Panc1 (cell line): ENCODE data around the gene OTOA. TPM values are rescaled to one million over a fixed set of nuclear protein-coding genes. Genes with fewer than 3 reads are reported as not detected.
"Not testable (repeated sequence)": the region's sequence is repeated elsewhere in the genome, so short reads cannot be mapped to it uniquely, and the experiment has no call there.

Experiments
- ATAC-seq: fragments of 200-7000 bp; cut with Tn5 transposase; 2 replicates; pipeline ENCODE4 v1.9.1; 2020; ENCODE audit warnings: mild to moderate bottlenecking, moderate library complexity
- BruUV-seq: library from RNA; stranded (reverse); fragments of 400-500 nt; replicated peaks from 2 replicates; lab custom pipeline; 2021; lab: Mats Ljungman, UMichigan
- CTCF ChIA-PET: fragments of 300-600 bp; sonication (Branson Sonifier 250); formaldehyde crosslinking; loops from one replicate; lab custom pipeline; 2022; ENCODE audit warnings: antibody characterized with exemption; lab: Charles Lee
- POLR2A ChIA-PET: fragments of 300-600 bp; sonication (Branson Sonifier 250); formaldehyde crosslinking; loops from one replicate; lab custom pipeline; 2022; ENCODE audit warnings: antibody characterized with exemption; lab: Charles Lee
- DNase-seq: peaks from one replicate; pipeline ENCODE4 v3.0.0-alpha.2; 2010; ENCODE audit warnings: low read depth, low spot score
- H3K27ac ChIP-seq: 2 replicates; pipeline ENCODE4 v1.5.1; 2011; ENCODE audit warnings: mild to moderate bottlenecking, low read length, inconsistent platforms
- H3K27me3 ChIP-seq: fragments of 200-500 bp; sonication (Bioruptor generic); 2 replicates; pipeline ENCODE4 v1.6.0; 2014; ENCODE audit warnings: low read length, inconsistent platforms; ENCODE audit not compliant: control insufficient read depth, insufficient read depth
- H3K36me3 ChIP-seq: fragments of 200-500 bp; sonication (Bioruptor generic); 2 replicates; pipeline ENCODE4 v1.5.1; 2014; ENCODE audit warnings: inconsistent platforms, mild to moderate bottlenecking, low read length, moderate library complexity; ENCODE audit not compliant: control insufficient read depth, insufficient read depth
- H3K4me1 ChIP-seq: 2 replicates; pipeline ENCODE4 v1.5.1; 2011; ENCODE audit warnings: inconsistent platforms, mild to moderate bottlenecking, low read length, moderate library complexity; ENCODE audit not compliant: control insufficient read depth, insufficient read depth
- H3K4me3 ChIP-seq, 2 experiments: 2 replicates each; pipeline ENCODE4 v1.5.1; 2011 to 2012; ENCODE audit warnings: low read depth in 2 of 2, low read length in 2 of 2, mild to moderate bottlenecking in 2 of 2, inconsistent platforms in 1 of 2, moderate library complexity in 1 of 2
- H3K9me3 ChIP-seq: fragments of 200-500 bp; sonication (Bioruptor generic); 2 replicates; pipeline ENCODE4 v1.5.1; 2014; ENCODE audit warnings: low read depth, mild to moderate bottlenecking, inconsistent platforms, low read length, moderate library complexity; ENCODE audit not compliant: control insufficient read depth, insufficient read depth
- POLR2AphosphoS5 ChIP-seq: IDR thresholded peaks from 2 replicates; pipeline ENCODE4 v1.6.1; 2012; ENCODE audit warnings: mild to moderate bottlenecking, low read depth, low read length, moderate library complexity
- SIN3A ChIP-seq: IDR thresholded peaks from 2 replicates; pipeline ENCODE4 v1.6.1; 2012; ENCODE audit warnings: low read depth, mild to moderate bottlenecking, low read length, moderate library complexity, borderline replicate concordance; ENCODE audit not compliant: insufficient read depth
- TCF7L2 ChIP-seq: IDR thresholded peaks from 2 replicates; pipeline ENCODE4 v1.6.1; 2011; ENCODE audit warnings: mild to moderate bottlenecking, low read depth, low read length, inconsistent platforms
- in situ Hi-C: cut with HindIII; loops from 2 replicates; pipeline ENCODE4 v1.10.0; 2016; ENCODE audit warnings: low sequenced_read_pairs, low pct_unique_long_range_greater_than_20kb
- intact Hi-C: fragments of 100-400 bp; cut with micrococcal nuclease; formaldehyde crosslinking; loops from one replicate; pipeline ENCODE4 v1.10.0; 2022; ENCODE audit not compliant: unreplicated experiment
- total RNA-seq: library from RNA; stranded (reverse); gene quantifications from one replicate; pipeline ENCODE4 v1.2.1, GENCODE V29; 2021; ENCODE audit not compliant: unreplicated experiment
- TF ChIP-seq, protein P1 (sequence below), 2 experiments: IDR thresholded peaks; 2 replicates each; pipeline ENCODE4 v1.6.1; 2011 to 2012; ENCODE audit warnings: low read depth in 2 of 2, control low read depth in 1 of 2, low read length in 1 of 2, mild to moderate bottlenecking in 1 of 2, moderate library complexity in 1 of 2; ENCODE audit not compliant: insufficient read depth in 1 of 2
- TF ChIP-seq, protein P2 (sequence below): fragments of 450-650 bp; IDR thresholded peaks from 2 replicates; pipeline ENCODE4 v1.5.1; 2017; ENCODE audit warnings: mild to moderate bottlenecking

Gene OTOA
- total RNA-seq, 1 experiment from 2014 or later = not detected

DNA sequence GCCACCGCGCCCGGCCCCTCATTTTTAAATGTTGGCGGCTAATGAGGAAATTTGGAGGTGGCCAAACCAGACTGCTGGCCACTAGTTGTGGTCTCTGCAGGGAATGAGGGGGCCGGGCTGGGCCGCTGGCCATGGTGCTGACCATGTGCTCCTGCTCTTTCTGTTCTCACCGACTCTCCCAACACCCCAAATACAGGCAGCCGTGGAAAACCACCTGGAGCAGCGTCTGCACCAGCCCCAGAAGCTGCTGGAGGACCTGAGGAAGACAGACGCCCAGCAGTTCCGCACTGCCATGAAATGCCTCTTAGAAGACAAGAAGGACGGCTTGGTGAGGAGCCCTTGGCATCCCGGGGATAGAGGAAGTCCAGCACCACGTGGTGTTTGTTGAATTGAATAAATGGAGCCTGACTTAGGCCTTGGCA, 21.3 kb downstream of the OTOA start:
- Histone ChIP-seq H3K27me3 (peaks cover 7% of the 10 kb centered on the region; the same call in 1 of the 2 replicates), H3K4me1 (no peaks in the 10 kb centered on the region), H3K36me3 (no peaks in the 10 kb centered on the region), H3K27ac (no peak overlapping the region), H3K4me3 (no peak overlapping the region), H3K9me3 (no peaks in the 10 kb centered on the region)
- ATAC-seq (no peak), DNase-seq (no peak)
- ChIA-PET CTCF (no interaction called here), POLR2A (no interaction called here)
- in situ Hi-C loops (no loop called here), intact Hi-C loops (no loop called here)
- TF ChIP-seq, protein P1, sequence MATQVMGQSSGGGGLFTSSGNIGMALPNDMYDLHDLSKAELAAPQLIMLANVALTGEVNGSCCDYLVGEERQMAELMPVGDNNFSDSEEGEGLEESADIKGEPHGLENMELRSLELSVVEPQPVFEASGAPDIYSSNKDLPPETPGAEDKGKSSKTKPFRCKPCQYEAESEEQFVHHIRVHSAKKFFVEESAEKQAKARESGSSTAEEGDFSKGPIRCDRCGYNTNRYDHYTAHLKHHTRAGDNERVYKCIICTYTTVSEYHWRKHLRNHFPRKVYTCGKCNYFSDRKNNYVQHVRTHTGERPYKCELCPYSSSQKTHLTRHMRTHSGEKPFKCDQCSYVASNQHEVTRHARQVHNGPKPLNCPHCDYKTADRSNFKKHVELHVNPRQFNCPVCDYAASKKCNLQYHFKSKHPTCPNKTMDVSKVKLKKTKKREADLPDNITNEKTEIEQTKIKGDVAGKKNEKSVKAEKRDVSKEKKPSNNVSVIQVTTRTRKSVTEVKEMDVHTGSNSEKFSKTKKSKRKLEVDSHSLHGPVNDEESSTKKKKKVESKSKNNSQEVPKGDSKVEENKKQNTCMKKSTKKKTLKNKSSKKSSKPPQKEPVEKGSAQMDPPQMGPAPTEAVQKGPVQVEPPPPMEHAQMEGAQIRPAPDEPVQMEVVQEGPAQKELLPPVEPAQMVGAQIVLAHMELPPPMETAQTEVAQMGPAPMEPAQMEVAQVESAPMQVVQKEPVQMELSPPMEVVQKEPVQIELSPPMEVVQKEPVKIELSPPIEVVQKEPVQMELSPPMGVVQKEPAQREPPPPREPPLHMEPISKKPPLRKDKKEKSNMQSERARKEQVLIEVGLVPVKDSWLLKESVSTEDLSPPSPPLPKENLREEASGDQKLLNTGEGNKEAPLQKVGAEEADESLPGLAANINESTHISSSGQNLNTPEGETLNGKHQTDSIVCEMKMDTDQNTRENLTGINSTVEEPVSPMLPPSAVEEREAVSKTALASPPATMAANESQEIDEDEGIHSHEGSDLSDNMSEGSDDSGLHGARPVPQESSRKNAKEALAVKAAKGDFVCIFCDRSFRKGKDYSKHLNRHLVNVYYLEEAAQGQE (IDR thresholded peaks at IDR 0.05; ENCODE audit: insufficient read depth in 1 of 2, low read depth in 2 of 2, low read length in 1 of 2) = peak; percentile 81 to 87
- TF ChIP-seq TCF7L2 = no peak
- BruUV-seq = no TSS peak

DNA sequence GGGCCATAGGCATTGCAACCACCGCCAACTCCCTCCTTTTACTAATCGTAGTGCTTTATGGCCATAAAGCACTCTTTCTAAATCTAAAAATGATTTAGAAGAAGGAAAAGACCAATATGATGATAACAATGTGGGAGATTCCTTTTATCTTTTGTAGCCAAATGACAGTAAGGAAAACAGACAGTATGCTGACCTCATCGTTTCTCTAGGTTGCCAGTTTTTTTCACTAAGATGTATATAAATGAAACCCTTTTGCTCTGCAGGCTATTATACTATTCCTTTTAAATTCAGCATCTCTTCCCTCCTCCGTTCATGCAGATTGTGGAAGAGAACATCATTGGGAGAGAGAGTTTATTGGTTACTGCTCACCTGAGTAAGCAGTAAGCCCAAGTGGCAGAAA, 25.3 kb downstream of the OTOA start:
- no peak for DNase-seq
- Histone ChIP-seq H3K27ac (no peak overlapping the region), H3K4me3 (no peak overlapping the region), H3K27me3 (no peaks in the 10 kb centered on the region), H3K36me3 (no peaks in the 10 kb centered on the region), H3K9me3 (no peaks in the 10 kb centered on the region), H3K4me1 (no peaks in the 10 kb centered on the region)
- BruUV-seq = no TSS peak
- TF ChIP-seq, protein P1 (IDR thresholded peaks at IDR 0.05; ENCODE audit: insufficient read depth in 1 of 2, low read depth in 2 of 2, low read length in 1 of 2) = no peak
- TF ChIP-seq TCF7L2 = no peak
- TF ChIP-seq SIN3A = no peak
- TF ChIP-seq POLR2AphosphoS5 = no peak
- TF ChIP-seq, protein P2, sequence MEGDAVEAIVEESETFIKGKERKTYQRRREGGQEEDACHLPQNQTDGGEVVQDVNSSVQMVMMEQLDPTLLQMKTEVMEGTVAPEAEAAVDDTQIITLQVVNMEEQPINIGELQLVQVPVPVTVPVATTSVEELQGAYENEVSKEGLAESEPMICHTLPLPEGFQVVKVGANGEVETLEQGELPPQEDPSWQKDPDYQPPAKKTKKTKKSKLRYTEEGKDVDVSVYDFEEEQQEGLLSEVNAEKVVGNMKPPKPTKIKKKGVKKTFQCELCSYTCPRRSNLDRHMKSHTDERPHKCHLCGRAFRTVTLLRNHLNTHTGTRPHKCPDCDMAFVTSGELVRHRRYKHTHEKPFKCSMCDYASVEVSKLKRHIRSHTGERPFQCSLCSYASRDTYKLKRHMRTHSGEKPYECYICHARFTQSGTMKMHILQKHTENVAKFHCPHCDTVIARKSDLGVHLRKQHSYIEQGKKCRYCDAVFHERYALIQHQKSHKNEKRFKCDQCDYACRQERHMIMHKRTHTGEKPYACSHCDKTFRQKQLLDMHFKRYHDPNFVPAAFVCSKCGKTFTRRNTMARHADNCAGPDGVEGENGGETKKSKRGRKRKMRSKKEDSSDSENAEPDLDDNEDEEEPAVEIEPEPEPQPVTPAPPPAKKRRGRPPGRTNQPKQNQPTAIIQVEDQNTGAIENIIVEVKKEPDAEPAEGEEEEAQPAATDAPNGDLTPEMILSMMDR = no peak
- intact Hi-C loops = no loop called here
- CTCF ChIA-PET = no interaction called here
- in situ Hi-C loops = no loop called here
- POLR2A ChIA-PET = no interaction called here
- ATAC-seq = no peak

DNA sequence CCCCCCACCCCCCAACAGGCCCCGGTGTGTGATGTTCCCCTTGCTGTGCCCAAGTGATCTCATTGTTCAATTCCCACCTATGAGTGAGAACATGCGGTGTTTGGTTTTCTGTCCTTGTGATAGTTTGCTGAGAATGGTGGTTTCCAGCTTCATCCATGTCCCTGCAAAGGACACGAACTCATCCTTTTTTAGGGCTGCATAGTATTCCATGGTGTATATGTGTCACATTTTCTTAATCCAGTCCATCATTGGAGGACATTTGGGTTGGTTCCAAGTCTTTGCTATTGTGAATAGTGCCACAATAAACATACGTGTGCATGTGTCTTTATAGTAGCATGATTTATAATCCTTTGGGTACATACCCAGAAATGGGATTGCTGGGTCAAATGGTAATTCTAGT, 27.2 kb downstream of the OTOA start:
- H3K4me1 ChIP-seq, DNase-seq, in situ Hi-C loops, H3K27ac ChIP-seq, H3K27me3 ChIP-seq, intact Hi-C loops, H3K9me3 ChIP-seq, BruUV-seq, H3K36me3 ChIP-seq, ATAC-seq, POLR2A ChIA-PET, H3K4me3 ChIP-seq, CTCF ChIA-PET: not testable (repeated sequence)
